ENCODE measurements around the gene SNAP47.
A peak's percentile ranks its signal among the peaks of the same experiment; 100 is the strongest.

SNAP47 gene

DNA sequence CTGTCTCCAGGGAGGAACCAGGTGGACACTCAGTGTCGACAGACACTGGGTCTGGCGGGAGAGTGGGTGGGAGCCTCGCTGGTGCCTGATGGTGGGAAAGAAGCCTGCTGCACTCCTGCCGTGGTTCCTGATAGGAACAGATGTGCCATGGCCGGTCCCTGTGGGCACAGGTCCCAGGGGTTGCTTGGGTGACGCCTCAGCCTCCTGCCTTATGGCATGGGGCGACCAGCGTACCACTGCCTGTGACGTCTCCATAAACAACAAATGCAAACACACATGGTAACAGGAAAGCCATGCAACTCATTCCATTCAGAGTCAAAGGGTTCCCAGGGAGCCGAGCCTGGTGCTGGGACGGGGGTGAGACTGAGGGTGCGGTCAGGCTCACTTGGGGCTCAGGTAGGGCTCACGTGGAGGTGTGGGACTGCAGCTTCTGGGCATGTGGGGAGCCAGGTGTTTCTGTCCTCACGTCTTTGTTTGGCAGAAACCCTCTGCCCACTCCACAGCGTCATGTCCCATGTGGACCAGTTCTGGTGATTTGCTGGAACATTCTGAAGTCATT lies 34.8 kb downstream of the SNAP47 start:
- Histone ChIP-seq H3K27me3 (ENCODE audit: control insufficient read depth in 3 of 3, insufficient read depth in 3 of 3, low read depth in 1 of 3, low read length in 3 of 3) (no peaks in the 10 kb centered on the region), H2AK5ac (ENCODE audit: low read depth, low read length) (no peak overlapping the region), H3K4me1 (ENCODE audit: control insufficient read depth in 2 of 2, insufficient read depth in 1 of 2, low read depth in 1 of 2, low read length in 2 of 2) (no peaks in the 10 kb centered on the region), H3K23ac (ENCODE audit: low read depth, low read length, poor library complexity) (no peak overlapping the region), H3K36me3 (replicated peaks in 1 of 2; ENCODE audit: control insufficient read depth in 2 of 2, insufficient read depth in 2 of 2, low read length in 2 of 2) (peaks cover 38 to 76% of the 10 kb centered on the region in 2 donors), H3K4me2 (ENCODE audit: insufficient read depth, low read length, poor library complexity, severe bottlenecking) (no peak overlapping the region), H2BK120ac (ENCODE audit: low read depth, low read length) (no peak overlapping the region), H3K14ac (ENCODE audit: low read length) (no peak overlapping the region), H2BK12ac (ENCODE audit: low read length) (no peak overlapping the region), H3K18ac (ENCODE audit: low read length) (no peak overlapping the region), H3K9me3 (replicated peaks in 1 of 2; ENCODE audit: control insufficient read depth in 2 of 2, insufficient read depth in 1 of 2, low read depth in 1 of 2, low read length in 2 of 2) (peaks cover 0 to 4% of the 10 kb centered on the region in 2 donors), H3K4me3 (ENCODE audit: low read length in 2 of 2) (no peak overlapping the region), H2BK15ac (ENCODE audit: low read length) (no peak overlapping the region), H4K8ac (ENCODE audit: low read depth, low read length) (no peak overlapping the region), H4K91ac (ENCODE audit: low read depth, low read length, poor library complexity) (no peak overlapping the region), H3K9ac (ENCODE audit: low read depth, low read length, poor library complexity) (peak overlapping the region; percentile 63), H2BK5ac (ENCODE audit: low read length) (no peak overlapping the region), H3K27ac (replicated peaks; ENCODE audit: low read length) (no peak overlapping the region), H3K4ac (ENCODE audit: low read length) (no peak overlapping the region), H3K79me1 (ENCODE audit: low read depth, low read length) (no peaks in the 10 kb centered on the region), H2AFZ (ENCODE audit: low read length) (no peak overlapping the region)
- DNase-seq (ENCODE audit: low spot score) = no peak
- no CpG with 5 or more reads among the region's 15 CpGs for WGBS, 2 donors (ENCODE audit: extremely low coverage in 2 of 2, insufficient read length in 2 of 2, insufficient replicate concordance in 1 of 2)

DNA sequence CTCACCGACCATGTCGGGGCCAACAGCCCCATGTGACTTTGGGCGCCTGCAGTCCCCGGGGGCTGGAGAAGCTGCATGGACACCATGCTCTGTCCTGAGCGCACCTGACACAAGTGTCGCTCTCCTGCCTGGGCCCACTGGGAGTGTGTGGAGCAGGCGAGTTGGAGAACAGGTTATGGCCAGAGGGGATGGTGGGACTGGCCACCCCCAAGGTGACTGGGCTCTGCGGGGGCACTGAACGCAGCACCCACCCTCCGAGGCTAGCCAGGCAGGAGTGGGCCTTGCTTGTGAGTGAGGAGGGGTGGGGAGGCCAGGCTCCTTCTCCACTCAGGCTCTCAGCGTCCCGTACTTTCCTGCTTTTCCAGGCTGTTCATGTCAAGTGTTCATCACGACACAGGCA lies 35.6 kb downstream of the SNAP47 start:
- WGBS, 2 donors (ENCODE audit: extremely low coverage in 2 of 2, insufficient read length in 2 of 2, insufficient replicate concordance in 1 of 2) = no CpG with 5 or more reads among the region's 13 CpGs
- H3K4me3 ChIP-seq (ENCODE audit: low read length in 2 of 2) = no peak overlapping the region
- H3K27me3 ChIP-seq (ENCODE audit: control insufficient read depth in 3 of 3, insufficient read depth in 3 of 3, low read depth in 1 of 3, low read length in 3 of 3) = no peaks in the 10 kb centered on the region
- no peak overlapping the region for H3K14ac ChIP-seq (ENCODE audit: low read length)
- no peak overlapping the region for H3K4ac ChIP-seq (ENCODE audit: low read length)
- H3K79me1 ChIP-seq (ENCODE audit: low read depth, low read length) = no peaks in the 10 kb centered on the region
- H4K91ac ChIP-seq (ENCODE audit: low read depth, low read length, poor library complexity) = no peak overlapping the region
- no peak overlapping the region for H2BK5ac ChIP-seq (ENCODE audit: low read length)
- peaks cover 0 to 2% of the 10 kb centered on the region in 2 donors for H3K4me1 ChIP-seq (ENCODE audit: control insufficient read depth in 2 of 2, insufficient read depth in 1 of 2, low read depth in 1 of 2, low read length in 2 of 2)
- H2BK12ac ChIP-seq (ENCODE audit: low read length) = no peak overlapping the region
- no peak overlapping the region for H2BK120ac ChIP-seq (ENCODE audit: low read depth, low read length)
- H2AK5ac ChIP-seq (ENCODE audit: low read depth, low read length) = no peak overlapping the region
- no peak overlapping the region for H2AFZ ChIP-seq (ENCODE audit: low read length)
- H3K18ac ChIP-seq (ENCODE audit: low read length) = no peak overlapping the region
- H3K23ac ChIP-seq (ENCODE audit: low read depth, low read length, poor library complexity) = no peak overlapping the region
- H2BK15ac ChIP-seq (ENCODE audit: low read length) = no peak overlapping the region
- peaks cover 0 to 4% of the 10 kb centered on the region in 2 donors for H3K9me3 ChIP-seq (replicated peaks in 1 of 2; ENCODE audit: control insufficient read depth in 2 of 2, insufficient read depth in 1 of 2, low read depth in 1 of 2, low read length in 2 of 2)
- peaks cover 34 to 80% of the 10 kb centered on the region in 2 donors for H3K36me3 ChIP-seq (replicated peaks in 1 of 2; ENCODE audit: control insufficient read depth in 2 of 2, insufficient read depth in 2 of 2, low read length in 2 of 2)
- DNase-seq (ENCODE audit: low spot score) = no peak
- no peak overlapping the region for H3K27ac ChIP-seq (replicated peaks; ENCODE audit: low read length)
- H3K4me2 ChIP-seq (ENCODE audit: insufficient read depth, low read length, poor library complexity, severe bottlenecking) = no peak overlapping the region
- no peak overlapping the region for H3K9ac ChIP-seq (ENCODE audit: low read depth, low read length, poor library complexity)
- H4K8ac ChIP-seq (ENCODE audit: low read depth, low read length) = no peak overlapping the region

DNA sequence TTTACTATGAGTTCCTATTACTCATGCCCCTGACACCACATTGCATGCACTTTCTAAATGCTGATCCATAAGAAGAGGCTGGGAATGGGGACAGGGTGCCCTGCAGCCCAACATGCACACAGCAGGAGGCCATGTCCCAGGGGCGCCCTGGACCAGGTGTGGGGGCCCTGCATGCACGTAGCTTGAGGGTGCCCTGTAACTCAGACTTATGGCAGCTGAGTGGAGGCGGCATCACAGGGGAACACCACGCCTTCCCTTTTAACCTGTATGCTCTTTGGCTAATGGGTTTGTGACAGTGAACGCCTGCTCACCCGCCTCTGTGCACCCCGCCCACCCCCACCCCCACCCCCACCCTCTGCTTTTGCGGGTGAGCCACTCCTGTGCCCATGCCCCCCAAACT lies 36.1 kb downstream of the SNAP47 start:
- WGBS, 2 donors (ENCODE audit: extremely low coverage in 2 of 2, insufficient read length in 2 of 2, insufficient replicate concordance in 1 of 2) = no CpG with 5 or more reads among the region's 8 CpGs
- no peak overlapping the region for H3K4me3 ChIP-seq (ENCODE audit: low read length in 2 of 2)
- H3K18ac ChIP-seq (ENCODE audit: low read length) = no peak overlapping the region
- H3K14ac ChIP-seq (ENCODE audit: low read length) = no peak overlapping the region
- H2BK120ac ChIP-seq (ENCODE audit: low read depth, low read length) = no peak overlapping the region
- peak overlapping the region; percentile 34 for H3K9ac ChIP-seq (ENCODE audit: low read depth, low read length, poor library complexity)
- no peak overlapping the region for H2BK5ac ChIP-seq (ENCODE audit: low read length)
- H2AFZ ChIP-seq (ENCODE audit: low read length) = no peak overlapping the region
- no peak overlapping the region for H3K27ac ChIP-seq (replicated peaks; ENCODE audit: low read length)
- no peak overlapping the region for H3K4me2 ChIP-seq (ENCODE audit: insufficient read depth, low read length, poor library complexity, severe bottlenecking)
- no peak overlapping the region for H2AK5ac ChIP-seq (ENCODE audit: low read depth, low read length)
- H3K4me1 ChIP-seq (ENCODE audit: control insufficient read depth in 2 of 2, insufficient read depth in 1 of 2, low read depth in 1 of 2, low read length in 2 of 2) = peaks cover 3 to 7% of the 10 kb centered on the region in 2 donors
- DNase-seq (ENCODE audit: low spot score) = no peak
- no peak overlapping the region for H4K8ac ChIP-seq (ENCODE audit: low read depth, low read length)
- H3K36me3 ChIP-seq (replicated peaks in 1 of 2; ENCODE audit: control insufficient read depth in 2 of 2, insufficient read depth in 2 of 2, low read length in 2 of 2) = peaks cover 35 to 78% of the 10 kb centered on the region in 2 donors
- H2BK15ac ChIP-seq (ENCODE audit: low read length) = no peak overlapping the region
- no peak overlapping the region for H3K23ac ChIP-seq (ENCODE audit: low read depth, low read length, poor library complexity)
- no peaks in the 10 kb centered on the region for H3K27me3 ChIP-seq (ENCODE audit: control insufficient read depth in 3 of 3, insufficient read depth in 3 of 3, low read depth in 1 of 3, low read length in 3 of 3)
- H4K91ac ChIP-seq (ENCODE audit: low read depth, low read length, poor library complexity) = no peak overlapping the region
- no peak overlapping the region for H2BK12ac ChIP-seq (ENCODE audit: low read length)
- no peak overlapping the region for H3K4ac ChIP-seq (ENCODE audit: low read length)
- no peaks in the 10 kb centered on the region for H3K79me1 ChIP-seq (ENCODE audit: low read depth, low read length)
- H3K9me3 ChIP-seq (replicated peaks in 1 of 2; ENCODE audit: control insufficient read depth in 2 of 2, insufficient read depth in 1 of 2, low read depth in 1 of 2, low read length in 2 of 2) = peaks cover 0 to 4% of the 10 kb centered on the region in 2 donors

- no peak overlapping the region for H3K4me3 ChIP-seq (ENCODE audit: low read length in 2 of 2)
- peaks cover 34 to 74% of the 10 kb centered on the region in 2 donors for H3K36me3 ChIP-seq (replicated peaks in 1 of 2; ENCODE audit: control insufficient read depth in 2 of 2, insufficient read depth in 2 of 2, low read length in 2 of 2)
- no CpG with 5 or more reads among the region's 7 CpGs for WGBS, 2 donors (ENCODE audit: extremely low coverage in 2 of 2, insufficient read length in 2 of 2, insufficient replicate concordance in 1 of 2)
- no peak overlapping the region for H2BK5ac ChIP-seq (ENCODE audit: low read length)
- peaks cover 0 to 4% of the 10 kb centered on the region in 2 donors for H3K9me3 ChIP-seq (replicated peaks in 1 of 2; ENCODE audit: control insufficient read depth in 2 of 2, insufficient read depth in 1 of 2, low read depth in 1 of 2, low read length in 2 of 2)
- H2AK5ac ChIP-seq (ENCODE audit: low read depth, low read length) = no peak overlapping the region
- H4K8ac ChIP-seq (ENCODE audit: low read depth, low read length) = no peak overlapping the region
- no peak overlapping the region for H3K14ac ChIP-seq (ENCODE audit: low read length)
- no peak overlapping the region for H3K23ac ChIP-seq (ENCODE audit: low read depth, low read length, poor library complexity)
- H3K4me1 ChIP-seq (ENCODE audit: control insufficient read depth in 2 of 2, insufficient read depth in 1 of 2, low read depth in 1 of 2, low read length in 2 of 2) = peaks cover 6 to 10% of the 10 kb centered on the region in 2 donors
- H4K91ac ChIP-seq (ENCODE audit: low read depth, low read length, poor library complexity) = no peak overlapping the region
- DNase-seq (ENCODE audit: low spot score) = no peak
- no peak overlapping the region for H2BK120ac ChIP-seq (ENCODE audit: low read depth, low read length)
- no peaks in the 10 kb centered on the region for H3K79me1 ChIP-seq (ENCODE audit: low read depth, low read length)
- H3K4me2 ChIP-seq (ENCODE audit: insufficient read depth, low read length, poor library complexity, severe bottlenecking) = no peak overlapping the region
- H3K9ac ChIP-seq (ENCODE audit: low read depth, low read length, poor library complexity) = no peak overlapping the region
- no peaks in the 10 kb centered on the region for H3K27me3 ChIP-seq (ENCODE audit: control insufficient read depth in 3 of 3, insufficient read depth in 3 of 3, low read depth in 1 of 3, low read length in 3 of 3)
- no peak overlapping the region for H3K4ac ChIP-seq (ENCODE audit: low read length)
- no peak overlapping the region for H2BK12ac ChIP-seq (ENCODE audit: low read length)
- H3K27ac ChIP-seq (replicated peaks; ENCODE audit: low read length) = no peak overlapping the region
- H3K18ac ChIP-seq (ENCODE audit: low read length) = no peak overlapping the region
- no peak overlapping the region for H2BK15ac ChIP-seq (ENCODE audit: low read length)
- no peak overlapping the region for H2AFZ ChIP-seq (ENCODE audit: low read length)
Observed at GRCh38 chr1:227771771-227772170, 36.5 kb downstream of the SNAP47 start.
